GM21526 (cell line): ENCODE measurements around the gene ZNF177.

Source experiments
- ATAC-seq: cut with Tn5 transposase; IDR thresholded peaks from one replicate; pipeline ENCODE4 v1.9.1; 2021; ENCODE audit warnings: moderate library complexity; ENCODE audit not compliant: unreplicated experiment, low FRiP score

Gene ZNF177

GRCh38 chr19:9413240-9413954 is 50.6 kb downstream of the ZNF177 start:
- ATAC-seq, result no peak

- no peak for ATAC-seq
Observed at GRCh38 chr19:9427941-9428340, 65.1 kb downstream of the ZNF177 start.

GRCh38 chr19:9430444-9430843 is 67.6 kb downstream of the ZNF177 start:
- no peak for ATAC-seq

- ATAC-seq, result no peak
Observed at GRCh38 chr19:9431475-9431874, 68.7 kb downstream of the ZNF177 start.
